ENCODE data around the gene ZNF160. TPM values are rescaled to one million over a fixed set of nuclear protein-coding genes. Genes with fewer than 3 reads are reported as not detected.

ZNF160 gene
- total and polyA plus RNA-seq, 9 of the 15 experiments (the other 6 are each of a cell fraction or from before 2014, with no cell fraction given), result 3.6 to 22.1 (median 11.8) TPM

- Histone ChIP-seq H2AFZ (ENCODE audit: low read depth, low read length) (no peak overlapping the region), H3K4me1 (replicated peaks in 1 of 2; ENCODE audit: control insufficient read depth in 2 of 2, insufficient read depth in 2 of 2, low read length in 2 of 2) (no peaks in the 10 kb centered on the region; a peak in 2 of 5 replicates), H3K4me3 (no peak overlapping the region), H4K20me1 (replicated peaks; ENCODE audit: control insufficient read depth, insufficient read depth, low read length) (no peaks in the 10 kb centered on the region), H3K9me1 (ENCODE audit: control insufficient read depth, insufficient read depth, low read length) (no peaks in the 10 kb centered on the region), H3K27me3 (ENCODE audit: control insufficient read depth in 2 of 2, insufficient read depth in 2 of 2, low read length in 2 of 2) (peaks cover 0 to 17% of the 10 kb centered on the region in 2 experiments; a peak in 3 of 5 replicates), H3K9me3 (replicated peaks; ENCODE audit: control insufficient read depth, insufficient read depth, low read depth, low read length) (peaks cover 2% of the 10 kb centered on the region), H3K9ac (ENCODE audit: insufficient read depth in 1 of 2, low read depth in 2 of 2, low read length in 2 of 2) (no peak overlapping the region), H3K36me3 (ENCODE audit: control insufficient read depth, insufficient read depth, low read length) (no peaks in the 10 kb centered on the region), H3K4me2 (ENCODE audit: insufficient read depth, low read length) (no peak overlapping the region), H3K79me2 (ENCODE audit: control insufficient read depth, insufficient read depth, low read length) (no peaks in the 10 kb centered on the region), H3K27ac (ENCODE audit: extremely low read depth, low read depth, low read length) (no peak overlapping the region)
- intact Hi-C loops (cut with micrococcal nuclease) (no loop called here), in situ Hi-C loops (cut with MboI) (no loop called here)
- TF ChIP-seq ZKSCAN1 (IDR thresholded peaks at IDR 0.05; ENCODE audit: low read depth, low read length) (peak; percentile 56; the same call in 1 of the 2 replicates), ZNF780A (CRISPR knock-in tag; IDR thresholded peaks at IDR 0.05) (no peak)
- ChIA-PET CTCF (ENCODE audit: low intra/inter-chr PET ratio) (no interaction called here), POLR2A (no interaction called here)
- DNase-seq (ENCODE audit: extremely low read depth in 1 of 4, low spot score in 3 of 4), result no peak
- no peak for FAIRE-seq
- ATAC-seq, result no peak
- 0% methylated on average over 2 of the region's 2 CpGs for WGBS (ENCODE audit: insufficient coverage, low coverage, missing lambda C conversion rate)
- BruUV-seq (replicated peaks), result no TSS peak
Measured at GRCh38 chr19:53047379-53047778, 55.8 kb downstream of the ZNF160 start.

GRCh38 chr19:53045536-53045935 is 57.7 kb downstream of the ZNF160 start:
- Histone ChIP-seq H3K9me3 (replicated peaks; ENCODE audit: control insufficient read depth, insufficient read depth, low read depth, low read length) (peaks cover 2% of the 10 kb centered on the region), H3K27ac (ENCODE audit: extremely low read depth, low read depth, low read length) (no peak overlapping the region), H3K27me3 (ENCODE audit: control insufficient read depth in 2 of 2, insufficient read depth in 2 of 2, low read length in 2 of 2) (peaks cover 0 to 17% of the 10 kb centered on the region in 2 experiments; a peak in 3 of 5 replicates), H3K4me2 (ENCODE audit: insufficient read depth, low read length) (no peak overlapping the region), H3K9ac (ENCODE audit: insufficient read depth in 1 of 2, low read depth in 2 of 2, low read length in 2 of 2) (no peak overlapping the region), H3K9me1 (ENCODE audit: control insufficient read depth, insufficient read depth, low read length) (no peaks in the 10 kb centered on the region), H3K4me1 (replicated peaks in 1 of 2; ENCODE audit: control insufficient read depth in 2 of 2, insufficient read depth in 2 of 2, low read length in 2 of 2) (no peaks in the 10 kb centered on the region; a peak in 2 of 5 replicates), H2AFZ (ENCODE audit: low read depth, low read length) (no peak overlapping the region), H3K79me2 (ENCODE audit: control insufficient read depth, insufficient read depth, low read length) (no peaks in the 10 kb centered on the region), H4K20me1 (replicated peaks; ENCODE audit: control insufficient read depth, insufficient read depth, low read length) (no peaks in the 10 kb centered on the region), H3K4me3 (no peak overlapping the region), H3K36me3 (ENCODE audit: control insufficient read depth, insufficient read depth, low read length) (no peaks in the 10 kb centered on the region)
- 6% methylated on average over 16 of the region's 16 CpGs for WGBS (ENCODE audit: insufficient coverage, low coverage, missing lambda C conversion rate)
- no peak for FAIRE-seq
- ATAC-seq, result no peak
- in situ Hi-C loops (cut with MboI) (no loop called here), intact Hi-C loops (cut with micrococcal nuclease) (no loop called here)
- BruUV-seq (replicated peaks), result no TSS peak
- CTCF ChIA-PET (ENCODE audit: low intra/inter-chr PET ratio), result no interaction called here
- no peak for DNase-seq (ENCODE audit: extremely low read depth in 1 of 4, low spot score in 3 of 4)
- POLR2A ChIA-PET, result no interaction called here
- TF ChIP-seq SMARCA4 (IDR thresholded peaks at IDR 0.05), result no peak
- TF ChIP-seq COPS2 (conservative IDR thresholded peaks at IDR 0.05), result no peak
- no peak for TF ChIP-seq ZFPM2 (CRISPR knock-in tag; IDR thresholded peaks at IDR 0.05)
- TF ChIP-seq CHD4 (IDR thresholded peaks at IDR 0.05; ENCODE audit: insufficient read depth, insufficient replicate concordance, low read depth, low read length, poor library complexity, severe bottlenecking), result no peak
- TF ChIP-seq STAT5B (CRISPR knock-in tag; IDR thresholded peaks at IDR 0.05), result no peak
- TF ChIP-seq GTF2B (IDR thresholded peaks at IDR 0.05; ENCODE audit: extremely low read depth, insufficient read length), result no peak
- TF ChIP-seq THAP12 (CRISPR knock-in tag; IDR thresholded peaks at IDR 0.05), result no peak
- TF ChIP-seq BRCA1 (IDR thresholded peaks at IDR 0.05), result no peak
- no peak for TF ChIP-seq BRCA1 (CRISPR knock-in tag; IDR thresholded peaks at IDR 0.05)
- no peak for TF ChIP-seq ZNF175 (CRISPR knock-in tag; IDR thresholded peaks at IDR 0.05; ENCODE audit: low read depth)

All from K562 (cell line).